BJ (cell line): ENCODE measurements around the gene MLLT1. TPM values are rescaled to one million over a fixed set of nuclear protein-coding genes. Genes with fewer than 3 reads are reported as not detected.

Experiments
- CTCF ChIA-PET: fragments of 350-600 bp; formaldehyde crosslinking; extraction: SDS; loops from one replicate; lab custom pipeline; 2021; ENCODE audit warnings: antibody characterized with exemption, inconsistent platforms; lab: Yijun Ruan, JAX
- POLR2A ChIA-PET: fragments of 300-600 bp; sonication (Branson Sonifier 250); formaldehyde crosslinking; extraction: SDS; loops from one replicate; lab custom pipeline; 2021; ENCODE audit warnings: antibody characterized with exemption; lab: Charles Lee
- DNase-seq: peaks from one replicate; pipeline ENCODE4 v3.0.0-alpha.2; 2011; ENCODE audit warnings: low read depth
- H3K27me3 ChIP-seq: 2 replicates; pipeline ENCODE4 v1.6.0; 2011; ENCODE audit warnings: low read length; ENCODE audit not compliant: control insufficient read depth, insufficient read depth
- H3K36me3 ChIP-seq: 2 replicates; pipeline ENCODE4 v1.5.1; 2011; ENCODE audit warnings: low read length; ENCODE audit not compliant: control insufficient read depth, insufficient read depth
- H3K4me3 ChIP-seq: 2 replicates; pipeline ENCODE4 v1.5.1; 2011; ENCODE audit warnings: low read depth, mild to moderate bottlenecking, control low read depth, low read length
- CTCF ChIP-seq: IDR thresholded peaks from 2 replicates; pipeline ENCODE4 v1.5.1; 2011; ENCODE audit warnings: low read depth, mild to moderate bottlenecking, control low read depth, inconsistent platforms, low read length, moderate library complexity; ENCODE audit not compliant: insufficient read depth
- polyA plus RNA-seq: library from polyadenylated mRNA; depleted of rRNA; stranded (reverse); fragments of >200 nt; gene quantifications from 2 replicates; pipeline ENCODE4 v1.2.3, GENCODE V29; 2011

MLLT1 gene
- polyA plus RNA-seq, 1 experiment = 28.1 TPM

GRCh38 chr19:6226444-6227155 is 53.2 kb downstream of the MLLT1 start:
- DNase-seq = no peak
- CTCF ChIA-PET = interaction anchor here (0.6 to 1.6 kb wide), 3 partner anchors 8 to 73 kb away, joined by 3 to 10 read pairs (median 3); no protein-coding TSS in a partner anchor
- POLR2A ChIA-PET = no interaction called here

DNA sequence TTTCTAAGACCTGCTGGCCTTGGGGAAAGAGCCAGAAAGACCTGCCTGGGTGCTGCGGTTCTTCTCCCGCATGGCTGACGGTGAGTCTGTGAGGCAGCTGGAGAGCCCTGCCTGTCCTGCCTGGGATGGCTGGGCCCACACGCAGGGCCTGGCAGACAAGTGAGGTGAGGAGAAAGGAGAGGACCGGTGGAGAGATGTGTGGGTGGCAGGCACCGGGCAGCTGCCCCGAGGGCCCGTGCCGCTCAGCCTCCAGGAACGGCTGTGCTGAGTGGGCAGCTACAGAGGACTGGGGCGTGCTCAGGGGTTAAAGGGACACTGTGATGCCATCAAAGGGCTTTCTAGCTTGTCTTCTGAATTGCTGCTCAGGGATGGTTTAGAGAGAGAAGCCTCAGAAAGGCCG is 53.8 kb downstream of the MLLT1 start:
- H3K4me3 ChIP-seq = no peak overlapping the region
- H3K36me3 ChIP-seq = peaks cover 43% of the 10 kb centered on the region
- POLR2A ChIA-PET = no interaction called here
- no peak for TF ChIP-seq CTCF
- DNase-seq = no peak
- CTCF ChIA-PET = interaction anchor here (0.6 kb wide), 1 partner anchor 44 kb away, joined by 3 read pairs; no protein-coding TSS in a partner anchor
- no peaks in the 10 kb centered on the region for H3K27me3 ChIP-seq

More at GRCh38 chr19:6226444-6227155, 53.2 kb downstream of the MLLT1 start:
- H3K4me3 ChIP-seq = no peak overlapping the region
- peaks cover 38% of the 10 kb centered on the region for H3K36me3 ChIP-seq
- H3K27me3 ChIP-seq = no peaks in the 10 kb centered on the region
- no peak for TF ChIP-seq CTCF

- TF ChIP-seq CTCF = no peak
Observed at GRCh38 chr19:6225232-6225865, 54.4 kb downstream of the MLLT1 start.

DNA sequence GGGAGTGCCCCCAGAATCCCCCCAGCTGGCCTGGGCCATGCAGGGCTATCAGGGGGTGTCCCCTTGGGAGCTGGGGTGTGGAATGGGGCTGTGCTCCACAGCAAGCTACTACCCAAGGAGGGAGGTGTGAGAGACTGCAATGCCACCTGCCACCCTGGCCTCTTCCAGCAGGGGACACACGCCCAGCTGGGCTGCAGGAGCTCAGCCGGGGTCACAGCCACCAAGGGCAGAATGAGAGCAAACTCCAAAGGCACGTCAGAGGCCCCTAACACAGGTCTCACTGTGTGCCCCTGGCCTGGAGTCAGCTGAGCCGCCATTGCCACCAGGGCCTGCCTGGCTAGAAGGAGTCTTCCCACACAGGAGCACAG is 55.5 kb downstream of the MLLT1 start:
- DNase-seq = no peak
- peaks cover 47% of the 10 kb centered on the region for H3K36me3 ChIP-seq
- H3K27me3 ChIP-seq = no peaks in the 10 kb centered on the region
- no peak for TF ChIP-seq CTCF
- ChIA-PET POLR2A (no interaction called here), CTCF (interaction anchor here (0.8 kb wide), 1 partner anchor 150 kb away, joined by 3 read pairs; no protein-coding TSS in a partner anchor)
- no peak overlapping the region for H3K4me3 ChIP-seq

More at GRCh38 chr19:6225232-6225865, 54.4 kb downstream of the MLLT1 start:
- CTCF ChIA-PET = no interaction called here
- no peaks in the 10 kb centered on the region for H3K27me3 ChIP-seq
- no peak for DNase-seq
- H3K36me3 ChIP-seq = peaks cover 46% of the 10 kb centered on the region
- H3K4me3 ChIP-seq = no peak overlapping the region
- POLR2A ChIA-PET = no interaction called here

DNA sequence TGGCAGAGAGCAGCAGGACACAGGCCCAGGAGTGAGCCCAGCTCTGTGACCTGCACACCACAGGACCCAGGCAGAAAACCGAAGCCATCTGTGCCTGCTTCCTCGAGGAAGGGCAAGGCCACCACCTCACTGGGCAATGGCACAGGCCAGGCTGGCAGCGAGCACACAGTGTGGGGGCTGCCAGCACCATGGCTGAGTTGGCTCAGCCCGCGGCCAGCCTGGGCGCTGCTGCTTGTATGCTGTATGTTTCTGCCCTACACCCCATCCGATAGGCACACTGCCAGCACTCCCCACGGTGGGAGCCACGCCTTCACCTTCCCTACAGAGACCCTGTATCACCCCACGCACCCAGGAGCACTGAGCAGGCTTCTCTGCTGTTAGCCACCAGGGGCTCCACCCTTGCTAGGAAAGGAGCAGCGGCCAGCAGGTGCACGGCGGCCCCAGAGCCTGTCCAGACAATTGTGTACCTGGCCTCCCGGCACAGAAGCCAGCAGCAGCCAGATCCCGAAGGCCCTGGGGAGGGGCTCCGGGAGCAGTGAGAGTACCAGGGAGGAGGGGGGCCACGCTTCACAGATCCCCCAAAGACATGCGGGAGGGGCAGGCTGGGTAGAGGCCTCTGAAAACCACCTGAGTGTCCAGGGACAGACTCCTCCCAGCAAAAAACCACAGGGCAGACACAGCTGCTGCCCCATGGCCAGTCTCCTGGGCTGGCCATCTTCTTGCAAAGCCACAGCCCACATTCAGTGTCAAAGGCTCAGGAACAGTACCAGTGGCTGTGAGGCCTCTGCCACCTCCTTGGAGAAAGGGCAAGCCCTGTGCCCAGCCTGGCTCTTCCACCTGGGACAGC is 56.1 kb downstream of the MLLT1 start:
- H3K27me3 ChIP-seq = no peaks in the 10 kb centered on the region
- peaks cover 48% of the 10 kb centered on the region for H3K36me3 ChIP-seq
- no peak for TF ChIP-seq CTCF
- ChIA-PET POLR2A (no interaction called here), CTCF (interaction anchor here (0.8 to 1.0 kb wide), 2 partner anchors 54 to 149 kb away, joined by 3 read pairs; no protein-coding TSS in a partner anchor)
- DNase-seq = no peak
- no peak overlapping the region for H3K4me3 ChIP-seq
